Dendritic cell treated with granulocyte-macrophage colony-stimulating factor and Interleukin-4, amounts not matched to agents 40 ng/mL and 50 ng/mL, for 4 days (primary cell): ENCODE data around the gene ADH1C.
"Not testable (repeated sequence)": the region's sequence is repeated elsewhere in the genome, so short reads cannot be mapped to it uniquely, and the experiment has no call there.

Experiments used
- H3K27ac Mint-ChIP-seq: one replicate; pipeline ENCODE4 v1.8.0; 2022; ENCODE audit warnings: mild to moderate bottlenecking, mixed read lengths
- H3K27me3 Mint-ChIP-seq: one replicate; pipeline ENCODE4 v1.8.0; 2022; ENCODE audit warnings: mild to moderate bottlenecking, mixed read lengths
- H3K36me3 Mint-ChIP-seq: one replicate; pipeline ENCODE4 v1.8.0; 2022; ENCODE audit warnings: low read depth, mixed read lengths
- H3K4me1 Mint-ChIP-seq: one replicate; pipeline ENCODE4 v1.8.0; 2022; ENCODE audit warnings: low read depth, mixed read lengths
- H3K4me3 Mint-ChIP-seq: one replicate; pipeline ENCODE4 v1.8.0; 2022; ENCODE audit warnings: mild to moderate bottlenecking, moderate library complexity, mixed read lengths
- H3K9me3 Mint-ChIP-seq: one replicate; pipeline ENCODE4 v1.8.0; 2022; ENCODE audit warnings: mixed read lengths
- intact Hi-C: fragments of 100-400 bp; cut with micrococcal nuclease; formaldehyde crosslinking; loops from one replicate; pipeline ENCODE4 v1.15.0; 2022

ADH1C gene

DNA sequence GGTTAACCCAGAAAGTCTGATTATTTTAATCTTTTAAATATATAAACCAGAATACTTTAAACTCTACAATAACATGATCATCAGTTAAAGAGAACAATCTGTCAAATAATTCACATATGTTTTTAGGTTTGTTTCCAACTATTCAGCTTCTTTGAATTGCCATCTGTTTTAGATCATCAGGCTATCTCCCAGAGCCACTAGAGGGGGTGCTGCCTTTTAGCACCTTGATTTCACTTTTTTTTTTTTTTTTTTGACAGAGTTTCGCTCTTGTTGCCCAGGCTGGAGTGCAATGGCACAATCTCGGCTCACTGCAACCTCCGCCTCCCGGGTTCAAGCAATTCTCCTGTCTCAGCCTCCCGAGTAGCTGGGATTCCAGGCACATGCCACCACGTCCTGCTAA, 24.8 kb upstream of the ADH1C start:
- intact Hi-C loops, H3K36me3 Mint-ChIP-seq, H3K4me1 Mint-ChIP-seq, H3K27ac Mint-ChIP-seq, H3K4me3 Mint-ChIP-seq, H3K27me3 Mint-ChIP-seq: not testable (repeated sequence)
- H3K9me3 Mint-ChIP-seq = peaks cover 14% of the 10 kb centered on the region

- H3K4me3 Mint-ChIP-seq, intact Hi-C loops, H3K36me3 Mint-ChIP-seq, H3K27ac Mint-ChIP-seq, H3K4me1 Mint-ChIP-seq, H3K27me3 Mint-ChIP-seq: not testable (repeated sequence)
- peaks cover 22% of the 10 kb centered on the region for H3K9me3 Mint-ChIP-seq
Observed at GRCh38 chr4:99372464-99372863, 19.9 kb upstream of the ADH1C start.

DNA sequence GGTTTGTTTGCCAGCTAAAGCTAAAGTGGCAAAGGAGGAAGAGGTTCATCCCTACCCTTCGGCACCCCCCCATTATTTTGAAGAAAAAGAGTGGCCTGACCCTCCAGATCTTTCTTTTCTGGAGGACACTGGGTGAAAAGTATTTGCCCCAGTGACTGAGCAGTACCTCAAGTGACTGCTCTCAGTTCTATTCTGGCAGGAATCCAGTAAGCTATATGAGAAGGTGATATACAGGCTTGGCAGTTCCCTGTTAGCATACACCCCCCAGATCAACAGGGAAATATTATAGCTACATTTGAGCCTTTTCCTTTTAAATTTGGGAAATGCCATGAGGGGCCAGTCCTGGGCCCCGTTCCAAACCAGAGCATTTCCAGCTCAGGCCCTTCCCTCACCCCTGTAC, 15.3 kb upstream of the ADH1C start:
- H3K4me1 Mint-ChIP-seq, H3K27me3 Mint-ChIP-seq, intact Hi-C loops, H3K27ac Mint-ChIP-seq, H3K4me3 Mint-ChIP-seq, H3K36me3 Mint-ChIP-seq: not testable (repeated sequence)
- H3K9me3 Mint-ChIP-seq = peaks cover 13% of the 10 kb centered on the region

DNA sequence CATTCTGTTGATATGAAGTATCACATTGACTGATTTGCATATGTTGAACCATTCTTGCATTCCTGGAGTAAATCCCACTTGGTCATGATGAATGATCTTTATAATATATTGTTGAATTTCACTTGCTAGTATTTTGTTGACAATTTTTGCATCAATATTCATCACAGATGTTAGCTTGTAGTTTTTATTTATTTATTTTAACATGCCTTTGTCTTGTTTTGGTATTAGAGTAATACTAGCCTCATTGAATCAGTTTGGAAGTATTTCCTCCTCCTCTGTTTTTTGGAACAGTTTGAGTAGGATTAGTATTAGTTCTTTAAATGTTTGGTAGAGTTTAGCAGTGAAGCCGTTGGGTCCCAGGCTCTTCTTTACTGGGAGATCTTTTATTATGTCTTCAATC, 13.9 kb upstream of the ADH1C start:
- H3K27me3 Mint-ChIP-seq = no peaks in the 10 kb centered on the region

DNA sequence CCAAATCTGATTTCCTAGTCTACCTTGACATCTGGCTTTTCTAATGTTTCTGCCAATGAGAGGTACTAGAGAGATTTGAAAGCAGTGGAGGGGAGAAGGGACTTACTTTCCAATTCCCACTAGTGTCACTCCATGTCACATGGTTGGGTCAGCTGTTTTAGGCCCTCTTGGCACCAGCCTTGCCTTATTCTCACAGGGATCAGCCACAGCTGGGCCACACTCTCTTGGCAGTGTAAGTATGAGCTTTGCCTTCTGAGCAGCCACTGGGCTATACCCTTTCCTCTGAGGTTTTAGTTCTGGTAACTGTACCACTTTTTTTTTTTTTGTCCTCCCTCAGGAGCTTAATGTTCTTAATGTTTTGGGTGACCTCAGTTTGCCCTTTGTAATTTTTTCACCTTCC, 10.2 kb upstream of the ADH1C start:
- Mint-ChIP-seq H3K27ac (no peak overlapping the region), H3K4me1 (no peaks in the 10 kb centered on the region), H3K27me3 (no peaks in the 10 kb centered on the region), H3K36me3 (no peaks in the 10 kb centered on the region), H3K4me3 (no peak overlapping the region), H3K9me3 (peaks cover 7% of the 10 kb centered on the region)
- intact Hi-C loops = no loop called here

More for the DNA sequence above, 13.9 kb upstream of the ADH1C start:
- intact Hi-C loops = no loop called here
- Mint-ChIP-seq H3K36me3 (no peaks in the 10 kb centered on the region), H3K4me3 (no peak overlapping the region), H3K4me1 (no peaks in the 10 kb centered on the region), H3K9me3 (peaks cover 13% of the 10 kb centered on the region), H3K27ac (no peak overlapping the region)

- Mint-ChIP-seq H3K27me3 (no peaks in the 10 kb centered on the region), H3K9me3 (no peaks in the 10 kb centered on the region), H3K27ac (no peak overlapping the region), H3K36me3 (no peaks in the 10 kb centered on the region), H3K4me3 (no peak overlapping the region), H3K4me1 (no peaks in the 10 kb centered on the region)
- intact Hi-C loops = no loop called here
Observed at GRCh38 chr4:99361899-99362275, 9.3 kb upstream of the ADH1C start.

DNA sequence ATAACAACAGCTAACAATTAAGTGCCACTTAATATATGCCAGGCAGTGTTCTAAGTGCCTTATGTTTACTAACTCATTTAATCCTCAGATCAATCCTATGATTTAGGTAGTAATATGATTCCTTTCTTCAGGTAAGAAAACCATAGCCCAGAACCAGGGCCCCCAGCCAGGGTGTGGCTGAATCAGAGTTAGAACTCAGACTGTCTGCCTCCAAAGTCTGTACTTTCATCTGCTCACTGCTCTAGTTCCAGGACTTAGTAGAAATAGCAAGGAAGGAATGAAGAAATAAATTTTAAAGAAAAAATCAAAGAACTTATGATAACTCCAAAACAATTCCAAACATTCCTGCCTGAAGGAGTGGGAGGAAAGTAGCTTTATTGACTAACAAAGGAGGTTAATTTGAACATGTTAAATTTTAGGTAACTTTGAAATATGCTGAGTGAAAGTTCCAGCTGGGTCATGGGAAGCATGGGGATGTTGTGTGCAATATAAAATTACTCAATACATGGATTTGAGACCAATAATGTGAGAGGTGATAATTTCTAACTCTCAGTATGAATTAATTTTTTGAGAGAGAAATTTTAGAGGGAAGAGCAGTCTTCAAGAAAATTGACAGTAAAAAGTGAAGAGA, 8.8 kb upstream of the ADH1C start:
- no peaks in the 10 kb centered on the region for H3K27me3 Mint-ChIP-seq
- H3K4me3 Mint-ChIP-seq = no peak overlapping the region
- H3K36me3 Mint-ChIP-seq = no peaks in the 10 kb centered on the region
- no peaks in the 10 kb centered on the region for H3K4me1 Mint-ChIP-seq
- intact Hi-C loops = no loop called here
- H3K9me3 Mint-ChIP-seq = peaks cover 2% of the 10 kb centered on the region
- H3K27ac Mint-ChIP-seq = no peak overlapping the region

DNA sequence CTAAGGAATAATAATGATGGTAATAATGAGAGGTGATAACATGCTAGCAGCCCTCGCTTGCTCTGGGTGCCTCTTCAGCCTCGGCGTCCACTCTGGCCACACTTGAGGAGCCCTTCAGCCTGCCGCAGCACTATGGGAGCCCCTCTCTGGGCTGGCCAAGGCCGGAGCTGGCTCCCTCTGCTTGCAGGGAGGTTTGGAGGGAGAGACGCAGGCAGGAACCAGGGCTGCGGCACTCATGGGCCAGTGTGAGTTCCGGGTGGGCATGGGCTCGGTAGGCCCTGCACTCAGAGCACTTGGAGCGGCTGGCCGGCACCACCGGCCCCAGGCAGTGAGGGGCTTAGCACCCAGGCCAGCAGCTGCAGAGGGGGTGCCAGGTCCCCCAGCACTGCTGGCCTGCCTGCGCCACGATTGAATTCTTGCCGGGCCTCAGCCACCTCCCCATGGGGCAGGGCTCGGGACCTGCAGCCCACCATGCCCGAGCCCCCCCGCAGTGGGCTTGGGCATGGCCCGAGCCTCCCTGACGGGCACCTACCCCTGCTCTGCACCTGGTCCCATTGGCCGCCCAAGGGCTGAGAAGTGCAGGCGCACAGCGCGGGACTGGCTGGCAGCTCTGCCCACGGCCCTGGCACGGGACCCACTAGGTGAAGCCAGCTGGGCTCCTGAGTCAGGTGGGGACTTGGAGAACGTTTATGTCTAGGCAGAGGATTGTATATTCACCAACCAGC, 7.1 kb upstream of the ADH1C start:
- Mint-ChIP-seq H3K9me3 (peaks cover 19% of the 10 kb centered on the region), H3K4me3 (no peak overlapping the region), H3K27me3 (no peaks in the 10 kb centered on the region), H3K36me3 (no peaks in the 10 kb centered on the region), H3K4me1 (no peaks in the 10 kb centered on the region), H3K27ac (no peak overlapping the region)
- intact Hi-C loops = no loop called here

GRCh38 chr4:99357948-99358347, 5.4 kb upstream of the ADH1C start:
- H3K4me3 Mint-ChIP-seq = no peak overlapping the region
- intact Hi-C loops = no loop called here
- no peaks in the 10 kb centered on the region for H3K4me1 Mint-ChIP-seq
- no peaks in the 10 kb centered on the region for H3K27me3 Mint-ChIP-seq
- peaks cover 31% of the 10 kb centered on the region for H3K9me3 Mint-ChIP-seq
- no peak overlapping the region for H3K27ac Mint-ChIP-seq
- no peaks in the 10 kb centered on the region for H3K36me3 Mint-ChIP-seq

DNA sequence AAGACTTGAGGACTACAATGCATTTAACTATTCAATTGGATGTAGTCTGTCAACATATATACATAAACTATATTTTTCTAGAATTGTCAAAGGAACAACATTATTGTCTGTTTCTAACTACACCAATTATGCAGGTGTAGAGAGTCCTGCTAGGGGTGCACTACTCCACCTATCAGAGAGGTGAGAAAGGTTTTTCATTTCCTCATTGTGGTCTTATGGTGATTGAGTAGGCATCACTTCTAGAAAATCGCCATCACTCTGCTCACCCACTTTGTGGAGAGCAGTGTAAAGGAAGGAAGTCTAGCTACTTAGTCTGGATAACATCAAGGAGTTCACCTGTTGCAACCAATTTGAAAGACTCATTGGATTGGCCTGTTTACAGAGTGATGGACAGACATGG, 4.4 kb upstream of the ADH1C start:
- H3K4me3 Mint-ChIP-seq = no peak overlapping the region
- no peaks in the 10 kb centered on the region for H3K27me3 Mint-ChIP-seq
- H3K27ac Mint-ChIP-seq = no peak overlapping the region
- no peaks in the 10 kb centered on the region for H3K4me1 Mint-ChIP-seq
- intact Hi-C loops = no loop called here
- H3K36me3 Mint-ChIP-seq = no peaks in the 10 kb centered on the region
- peaks cover 37% of the 10 kb centered on the region for H3K9me3 Mint-ChIP-seq

GRCh38 chr4:99356149-99356548, 3.6 kb upstream of the ADH1C start:
- H3K4me1 Mint-ChIP-seq, intact Hi-C loops, H3K36me3 Mint-ChIP-seq, H3K27ac Mint-ChIP-seq, H3K27me3 Mint-ChIP-seq, H3K4me3 Mint-ChIP-seq: not testable (repeated sequence)
- peaks cover 37% of the 10 kb centered on the region for H3K9me3 Mint-ChIP-seq

DNA sequence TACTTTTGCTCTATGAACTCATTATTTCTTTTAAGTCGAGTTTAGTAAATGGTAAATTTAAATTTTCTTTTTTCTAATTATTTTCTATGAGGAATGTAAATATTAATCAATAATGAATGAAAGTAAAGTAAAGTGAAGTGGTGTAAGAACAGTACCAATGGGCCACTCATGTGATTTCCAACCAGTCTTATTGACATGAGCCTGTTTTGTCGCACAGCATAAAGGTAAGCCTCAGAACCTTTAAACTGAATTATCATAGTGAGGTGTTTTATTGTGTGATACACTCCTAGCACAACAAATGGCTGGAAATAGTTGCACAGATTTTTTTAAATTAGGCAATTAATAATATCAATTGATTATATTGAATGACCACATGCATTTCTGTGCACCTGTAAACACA, 1.1 kb downstream of the ADH1C start:
- H3K4me3 Mint-ChIP-seq = no peak overlapping the region

GRCh38 chr4:99349338-99349737, 3.2 kb downstream of the ADH1C start:
- Mint-ChIP-seq H3K27ac (no peak overlapping the region), H3K4me3 (no peak overlapping the region), H3K27me3 (no peaks in the 10 kb centered on the region), H3K36me3 (no peaks in the 10 kb centered on the region), H3K4me1 (no peaks in the 10 kb centered on the region), H3K9me3 (peaks cover 23% of the 10 kb centered on the region)
- intact Hi-C loops = no loop called here

More for the DNA sequence above, 1.1 kb downstream of the ADH1C start:
- H3K4me1 Mint-ChIP-seq = no peaks in the 10 kb centered on the region
- no peak overlapping the region for H3K27ac Mint-ChIP-seq
- intact Hi-C loops = no loop called here
- no peaks in the 10 kb centered on the region for H3K27me3 Mint-ChIP-seq
- H3K36me3 Mint-ChIP-seq = no peaks in the 10 kb centered on the region
- peaks cover 43% of the 10 kb centered on the region for H3K9me3 Mint-ChIP-seq

GRCh38 chr4:99342624-99343023, 9.9 kb downstream of the ADH1C start:
- H3K9me3 Mint-ChIP-seq, H3K4me3 Mint-ChIP-seq, H3K36me3 Mint-ChIP-seq, H3K4me1 Mint-ChIP-seq, intact Hi-C loops, H3K27me3 Mint-ChIP-seq, H3K27ac Mint-ChIP-seq: not testable (repeated sequence)

- no peaks in the 10 kb centered on the region for H3K9me3 Mint-ChIP-seq
- intact Hi-C loops = no loop called here
Observed at GRCh38 chr4:99341426-99341825, 11.1 kb downstream of the ADH1C start.

More at GRCh38 chr4:99341426-99341825, 11.1 kb downstream of the ADH1C start:
- Mint-ChIP-seq H3K4me3 (no peak overlapping the region), H3K27me3 (no peaks in the 10 kb centered on the region), H3K27ac (no peak overlapping the region), H3K4me1 (no peaks in the 10 kb centered on the region), H3K36me3 (no peaks in the 10 kb centered on the region)
